Skeletal muscle tissue (tissue), 4 donors: ENCODE measurements around the gene WAC. TPM values are rescaled to one million over a fixed set of nuclear protein-coding genes. Genes with fewer than 3 reads are reported as not detected.

Source experiments
- H3K27ac ChIP-seq: one replicate; pipeline ENCODE4 v1.7.0; 2013; ENCODE audit warnings: mild to moderate bottlenecking, low read depth, low read length, inconsistent platforms
- H3K27me3 ChIP-seq, 3 donors: one replicate each; pipeline ENCODE4 v1.7.0; 2013; ENCODE audit warnings: low read length in 3 of 3; ENCODE audit not compliant: control insufficient read depth in 3 of 3, insufficient read depth in 3 of 3
- H3K36me3 ChIP-seq, 3 donors: one replicate each; pipeline ENCODE4 v1.7.0; 2013; ENCODE audit warnings: low read length in 3 of 3; ENCODE audit not compliant: control insufficient read depth in 3 of 3, insufficient read depth in 3 of 3
- H3K4me1 ChIP-seq, 3 donors: one replicate each; pipeline ENCODE4 v1.7.0; 2013; ENCODE audit warnings: low read length in 3 of 3, mild to moderate bottlenecking in 3 of 3; ENCODE audit not compliant: control insufficient read depth in 3 of 3, insufficient read depth in 3 of 3
- H3K4me3 ChIP-seq, 3 donors: one replicate each; pipeline ENCODE4 v1.7.0; 2013; ENCODE audit warnings: low read length in 3 of 3
- H3K9ac ChIP-seq, 3 donors: one replicate each; pipeline ENCODE4 v1.7.0; 2013; ENCODE audit warnings: low read length in 3 of 3, mild to moderate bottlenecking in 3 of 3, moderate library complexity in 2 of 3, low read depth in 1 of 3
- H3K9me3 ChIP-seq, 3 donors: one replicate each; pipeline ENCODE4 v1.7.0; 2013; ENCODE audit warnings: low read length in 3 of 3; ENCODE audit not compliant: control insufficient read depth in 3 of 3
- total RNA-seq: library from RNA; depleted of rRNA; stranded (reverse); fragments of >200 nt; gene quantifications from one replicate; pipeline ENCODE4 v1.2.3, GENCODE V29; 2014
- donor health status: Osteomylitis.

WAC gene
- total RNA-seq, 1 donor from 2014 or later: 78.3 TPM

- peak overlapping the region in 1 of 3 donors; percentile 8 for H3K9ac ChIP-seq
- no peaks in the 10 kb centered on the region for H3K27me3 ChIP-seq
- no peak overlapping the region for H3K27ac ChIP-seq
- no peaks in the 10 kb centered on the region for H3K9me3 ChIP-seq
- H3K4me1 ChIP-seq: peaks cover 2 to 8% (median 8%) of the 10 kb centered on the region in 3 donors
- no peak overlapping the region for H3K4me3 ChIP-seq
- H3K36me3 ChIP-seq: peaks cover 5 to 25% (median 21%) of the 10 kb centered on the region in 3 donors
Measured at GRCh38 chr10:28545967-28546644, 13.2 kb downstream of the WAC start.

GRCh38 chr10:28548781-28549498 is 16.0 kb downstream of the WAC start:
- H3K4me1 ChIP-seq: peaks cover 7 to 17% (median 12%) of the 10 kb centered on the region in 3 donors
- H3K27me3 ChIP-seq: no peaks in the 10 kb centered on the region
- H3K9me3 ChIP-seq: no peaks in the 10 kb centered on the region
- H3K4me3 ChIP-seq: no peak overlapping the region
- no peak overlapping the region for H3K27ac ChIP-seq
- H3K9ac ChIP-seq: no peak overlapping the region
- peaks cover 0 to 13% (median 8%) of the 10 kb centered on the region in 3 donors for H3K36me3 ChIP-seq

- no peaks in the 10 kb centered on the region for H3K9me3 ChIP-seq
- H3K4me1 ChIP-seq: peaks cover 12 to 25% (median 24%) of the 10 kb centered on the region in 3 donors
- no peak overlapping the region for H3K4me3 ChIP-seq
- no peak overlapping the region for H3K9ac ChIP-seq
- H3K36me3 ChIP-seq: peaks cover 0 to 16% (median 8%) of the 10 kb centered on the region in 3 donors
- H3K27me3 ChIP-seq: no peaks in the 10 kb centered on the region
- no peak overlapping the region for H3K27ac ChIP-seq
Measured at GRCh38 chr10:28551086-28551485, 18.2 kb downstream of the WAC start.

DNA sequence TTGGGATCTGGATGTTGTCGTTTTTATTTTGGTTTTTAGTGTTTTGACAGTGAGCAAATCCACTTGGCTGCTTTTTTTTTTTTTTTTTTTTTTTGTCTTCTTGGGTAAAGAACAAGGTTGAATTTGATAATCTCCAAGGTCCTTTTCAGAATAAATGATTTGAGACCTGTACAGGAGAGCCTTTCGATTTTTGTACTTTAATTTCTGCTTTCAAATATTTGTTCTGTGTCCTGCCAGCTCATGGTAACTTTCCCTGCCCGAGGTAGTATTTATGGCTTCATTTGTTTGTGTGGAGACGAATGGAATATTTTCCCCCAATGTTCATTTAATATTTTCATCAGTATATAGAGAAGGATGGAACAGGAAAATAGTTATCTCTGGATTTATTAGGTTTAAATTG is 19.9 kb downstream of the WAC start:
- no peak overlapping the region for H3K4me3 ChIP-seq
- H3K9ac ChIP-seq: no peak overlapping the region
- H3K27ac ChIP-seq: no peak overlapping the region
- H3K4me1 ChIP-seq: peaks cover 12 to 26% (median 23%) of the 10 kb centered on the region in 3 donors
- H3K36me3 ChIP-seq: peaks cover 0 to 16% (median 8%) of the 10 kb centered on the region in 3 donors
- no peaks in the 10 kb centered on the region for H3K27me3 ChIP-seq
- no peaks in the 10 kb centered on the region for H3K9me3 ChIP-seq

DNA sequence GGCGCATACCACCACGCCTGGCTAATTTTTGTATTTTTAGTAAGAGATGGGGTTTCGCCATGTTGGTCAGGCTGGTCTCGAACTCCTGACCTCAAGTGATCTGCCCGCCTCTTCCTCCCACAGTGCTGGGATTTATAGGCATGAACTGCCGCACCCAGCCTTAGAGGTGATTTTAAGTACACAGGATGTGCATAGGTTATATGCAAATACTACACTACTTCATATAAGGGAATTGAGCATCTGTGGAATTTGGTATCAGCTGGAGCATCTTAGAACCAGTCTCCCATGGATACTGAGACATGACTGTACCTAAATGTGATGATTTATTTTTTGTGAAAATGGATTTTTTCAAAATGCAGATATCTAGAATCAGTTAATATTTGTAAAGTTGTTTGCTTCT is 21.1 kb downstream of the WAC start:
- H3K36me3 ChIP-seq: peaks cover 0 to 9% (median 6%) of the 10 kb centered on the region in 3 donors

GRCh38 chr10:28554952-28555351 is 22.0 kb downstream of the WAC start:
- Histone ChIP-seq H3K9me3 (no peaks in the 10 kb centered on the region), H3K4me3 (no peak overlapping the region), H3K27ac (no peak overlapping the region), H3K27me3 (no peaks in the 10 kb centered on the region), H3K9ac (no peak overlapping the region), H3K36me3 (peaks cover 0 to 7% (median 5%) of the 10 kb centered on the region in 3 donors), H3K4me1 (peaks cover 25 to 37% (median 36%) of the 10 kb centered on the region in 3 donors)

More for the DNA sequence above, 21.1 kb downstream of the WAC start:
- Histone ChIP-seq H3K9ac (no peak overlapping the region), H3K4me1 (peaks cover 17 to 35% (median 28%) of the 10 kb centered on the region in 3 donors), H3K4me3 (no peak overlapping the region), H3K27ac (no peak overlapping the region), H3K9me3 (no peaks in the 10 kb centered on the region), H3K27me3 (no peaks in the 10 kb centered on the region)

GRCh38 chr10:28555358-28555757 is 22.4 kb downstream of the WAC start:
- no peak overlapping the region for H3K9ac ChIP-seq
- no peak overlapping the region for H3K4me3 ChIP-seq
- H3K27me3 ChIP-seq: no peaks in the 10 kb centered on the region
- no peaks in the 10 kb centered on the region for H3K9me3 ChIP-seq
- peaks cover 27 to 40% (median 39%) of the 10 kb centered on the region in 3 donors for H3K4me1 ChIP-seq
- H3K36me3 ChIP-seq: peaks cover 0 to 7% (median under 1%) of the 10 kb centered on the region in 3 donors
- no peak overlapping the region for H3K27ac ChIP-seq

DNA sequence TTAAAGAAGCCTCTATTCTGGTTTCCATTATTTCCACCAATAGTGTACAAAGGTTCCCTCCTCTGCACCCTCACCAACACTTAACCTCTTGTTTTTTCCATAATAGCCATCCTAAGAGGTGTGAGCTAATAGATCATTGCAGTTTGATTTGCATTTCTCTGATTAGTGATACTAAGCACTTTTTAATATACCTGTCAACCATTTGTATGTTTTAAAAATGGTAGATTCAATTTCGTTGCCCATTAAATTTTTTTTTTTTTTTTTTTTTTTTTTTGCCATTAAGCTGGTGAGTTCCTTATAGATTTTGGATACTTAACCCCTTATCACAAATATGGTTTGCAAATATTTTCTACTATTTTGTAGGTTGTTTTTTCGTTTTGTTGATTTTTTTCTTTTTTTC is 23.2 kb downstream of the WAC start:
- no peak overlapping the region for H3K27ac ChIP-seq
- H3K9ac ChIP-seq: no peak overlapping the region
- no peak overlapping the region for H3K4me3 ChIP-seq
- peaks cover 0 to 7% (median 0%) of the 10 kb centered on the region in 3 donors for H3K36me3 ChIP-seq
- H3K4me1 ChIP-seq: peaks cover 31 to 45% (median 43%) of the 10 kb centered on the region in 3 donors
- H3K27me3 ChIP-seq: no peaks in the 10 kb centered on the region
- H3K9me3 ChIP-seq: no peaks in the 10 kb centered on the region

DNA sequence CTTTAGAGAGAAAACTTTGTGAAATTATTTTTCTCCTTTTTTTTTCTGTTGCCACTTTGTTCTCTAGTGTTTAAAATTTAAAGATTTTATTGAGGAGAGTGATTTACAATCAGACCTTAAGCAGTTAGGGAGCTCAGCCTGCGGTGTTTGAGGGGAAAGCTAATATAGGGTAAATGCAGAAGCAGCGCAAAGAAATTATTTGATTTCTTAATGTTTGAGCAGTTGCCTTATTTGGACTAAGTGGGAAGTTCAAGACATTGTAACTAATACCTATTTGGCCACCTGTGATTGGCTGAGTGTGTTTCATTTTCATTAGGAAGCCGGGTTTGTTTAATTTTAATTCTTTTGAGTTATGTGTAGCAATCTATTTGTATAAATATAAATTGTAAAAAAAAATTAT is 25.3 kb downstream of the WAC start:
- no peaks in the 10 kb centered on the region for H3K9me3 ChIP-seq
- H3K27ac ChIP-seq: no peak overlapping the region
- peaks cover 28 to 43% (median 39%) of the 10 kb centered on the region in 3 donors for H3K4me1 ChIP-seq
- H3K4me3 ChIP-seq: no peak overlapping the region
- peaks cover 0 to 7% (median 0%) of the 10 kb centered on the region in 3 donors for H3K36me3 ChIP-seq
- H3K27me3 ChIP-seq: no peaks in the 10 kb centered on the region
- H3K9ac ChIP-seq: no peak overlapping the region

DNA sequence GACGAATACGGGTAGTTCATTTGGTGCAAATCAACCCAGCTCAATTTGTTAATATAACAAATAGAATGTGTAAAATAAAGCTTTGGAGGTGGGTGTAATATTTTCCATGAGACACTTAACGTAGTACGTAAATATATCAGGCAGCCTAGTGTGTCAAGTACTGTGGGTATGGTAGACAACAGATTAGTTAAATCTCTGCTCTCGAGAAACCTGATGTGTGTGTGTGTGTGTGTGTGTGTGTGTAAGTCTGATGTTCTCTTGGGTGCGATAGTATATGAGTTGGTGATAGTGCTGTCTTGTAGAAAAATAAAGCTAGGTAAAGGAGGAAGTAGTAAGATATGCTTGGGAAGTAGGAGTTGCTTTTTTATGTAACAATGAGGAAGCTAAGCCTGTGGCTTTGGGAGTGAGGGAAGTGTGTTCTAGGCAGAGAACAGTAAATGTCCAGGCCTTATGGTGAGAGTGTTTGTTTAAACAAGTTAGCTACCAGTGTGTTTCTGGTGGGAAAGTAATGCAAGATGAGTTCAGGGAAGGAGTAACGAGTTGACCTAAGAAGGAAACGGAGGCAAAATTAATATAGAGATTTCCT is 26.1 kb downstream of the WAC start:
- Histone ChIP-seq H3K36me3 (peaks cover 0 to 7% (median 0%) of the 10 kb centered on the region in 3 donors), H3K27ac (no peak overlapping the region), H3K4me1 (peaks cover 25 to 39% (median 35%) of the 10 kb centered on the region in 3 donors)

More for the DNA sequence above, 26.1 kb downstream of the WAC start:
- H3K9me3 ChIP-seq: no peaks in the 10 kb centered on the region
- no peak overlapping the region for H3K9ac ChIP-seq
- H3K27me3 ChIP-seq: no peaks in the 10 kb centered on the region
- no peak overlapping the region for H3K4me3 ChIP-seq
